Neutrophil (primary cell): ENCODE data around the gene PDRG1.

Source experiments
- H3K27ac ChIP-seq: fragments of 200-600 bp; sonication (generic); 2 replicates; pipeline ENCODE4 v1.5.1; 2016; ENCODE audit warnings: mild to moderate bottlenecking, moderate library complexity
- H3K27me3 ChIP-seq: fragments of 200-600 bp; sonication (generic); 2 replicates; pipeline ENCODE4 v1.6.0; 2016; ENCODE audit warnings: mild to moderate bottlenecking
- H3K36me3 ChIP-seq: fragments of 200-600 bp; sonication (generic); 2 replicates; pipeline ENCODE4 v1.5.1; 2017
- H3K4me1 ChIP-seq, 2 experiments: fragments of 200-600 bp in 1 of 2; sonication (generic) in 1 of 2; 1 replicate in 1 of 2; 2 replicates in 1 of 2; pipeline versions ENCODE4 v1.5.1 to v1.6.1; 2013 to 2016; ENCODE audit warnings: low read depth in 1 of 2, low read length in 1 of 2, mild to moderate bottlenecking in 1 of 2, moderate library complexity in 1 of 2; ENCODE audit not compliant: control insufficient read depth in 1 of 2, insufficient read depth in 1 of 2
- H3K4me3 ChIP-seq, 2 experiments: fragments of 200-600 bp in 1 of 2; sonication (generic) in 1 of 2; 1 replicate in 1 of 2; 2 replicates in 1 of 2; pipeline ENCODE4 v1.5.1; 2013 to 2016; ENCODE audit warnings: low read depth in 1 of 2, low read length in 1 of 2, mild to moderate bottlenecking in 1 of 2, moderate library complexity in 1 of 2
- H3K9me3 ChIP-seq: fragments of 200-600 bp; sonication (generic); 2 replicates; pipeline ENCODE4 v1.5.1; 2016
- TF ChIP-seq, protein P1 (sequence below): fragments of 200-600 bp; sonication (generic); IDR thresholded peaks from 2 replicates; pipeline ENCODE4 v1.5.1; 2016; ENCODE audit warnings: antibody characterized with exemption

The PDRG1 gene

GRCh38 chr20:31945319-31945718, 6.5 kb downstream of the PDRG1 start:
- H3K27me3 ChIP-seq: no peaks in the 10 kb centered on the region
- H3K4me1 ChIP-seq: no peaks in the 10 kb centered on the region
- H3K36me3 ChIP-seq: peaks cover 66% of the 10 kb centered on the region
- no peaks in the 10 kb centered on the region for H3K9me3 ChIP-seq
- no peak overlapping the region for H3K4me3 ChIP-seq
- H3K27ac ChIP-seq: no peak overlapping the region
- TF ChIP-seq, protein P1, sequence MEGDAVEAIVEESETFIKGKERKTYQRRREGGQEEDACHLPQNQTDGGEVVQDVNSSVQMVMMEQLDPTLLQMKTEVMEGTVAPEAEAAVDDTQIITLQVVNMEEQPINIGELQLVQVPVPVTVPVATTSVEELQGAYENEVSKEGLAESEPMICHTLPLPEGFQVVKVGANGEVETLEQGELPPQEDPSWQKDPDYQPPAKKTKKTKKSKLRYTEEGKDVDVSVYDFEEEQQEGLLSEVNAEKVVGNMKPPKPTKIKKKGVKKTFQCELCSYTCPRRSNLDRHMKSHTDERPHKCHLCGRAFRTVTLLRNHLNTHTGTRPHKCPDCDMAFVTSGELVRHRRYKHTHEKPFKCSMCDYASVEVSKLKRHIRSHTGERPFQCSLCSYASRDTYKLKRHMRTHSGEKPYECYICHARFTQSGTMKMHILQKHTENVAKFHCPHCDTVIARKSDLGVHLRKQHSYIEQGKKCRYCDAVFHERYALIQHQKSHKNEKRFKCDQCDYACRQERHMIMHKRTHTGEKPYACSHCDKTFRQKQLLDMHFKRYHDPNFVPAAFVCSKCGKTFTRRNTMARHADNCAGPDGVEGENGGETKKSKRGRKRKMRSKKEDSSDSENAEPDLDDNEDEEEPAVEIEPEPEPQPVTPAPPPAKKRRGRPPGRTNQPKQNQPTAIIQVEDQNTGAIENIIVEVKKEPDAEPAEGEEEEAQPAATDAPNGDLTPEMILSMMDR: no peak

- H3K4me3 ChIP-seq: no peak overlapping the region
- TF ChIP-seq, protein P1: no peak
- H3K36me3 ChIP-seq: peaks cover 55% of the 10 kb centered on the region
- H3K9me3 ChIP-seq: no peaks in the 10 kb centered on the region
- H3K27me3 ChIP-seq: no peaks in the 10 kb centered on the region
- H3K4me1 ChIP-seq: no peaks in the 10 kb centered on the region
- H3K27ac ChIP-seq: no peak overlapping the region
These were observed 8.8 kb downstream of the PDRG1 start for GRCh38 chr20:31943052-31943471.

DNA sequence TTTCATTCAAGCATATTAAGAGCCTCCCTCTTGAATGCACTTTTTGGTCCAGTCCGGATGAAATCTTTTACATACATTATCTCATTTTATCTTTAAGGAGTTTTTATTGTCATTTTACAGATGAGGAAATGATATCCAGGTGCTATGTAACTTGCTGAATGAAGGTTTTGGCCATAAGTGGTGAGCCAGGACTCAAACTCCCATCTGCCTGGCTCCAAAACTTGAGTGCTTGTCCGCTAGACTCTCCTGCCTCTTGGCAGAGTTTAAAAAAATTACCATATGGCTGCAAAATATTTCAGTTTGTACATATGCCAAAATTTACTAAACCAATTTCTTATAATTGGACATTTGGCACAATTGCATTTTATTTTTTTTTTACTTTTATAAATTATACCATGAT, 12.2 kb downstream of the PDRG1 start:
- TF ChIP-seq, protein P1: no peak
- no peaks in the 10 kb centered on the region for H3K27me3 ChIP-seq
- no peak overlapping the region for H3K4me3 ChIP-seq
- H3K4me1 ChIP-seq: no peaks in the 10 kb centered on the region
- H3K27ac ChIP-seq: no peak overlapping the region
- no peaks in the 10 kb centered on the region for H3K9me3 ChIP-seq
- H3K36me3 ChIP-seq: peaks cover 21% of the 10 kb centered on the region

GRCh38 chr20:31937820-31938219, 14.0 kb downstream of the PDRG1 start:
- H3K27ac ChIP-seq: no peak overlapping the region
- no peaks in the 10 kb centered on the region for H3K9me3 ChIP-seq
- no peaks in the 10 kb centered on the region for H3K4me1 ChIP-seq
- H3K4me3 ChIP-seq: no peak overlapping the region
- H3K36me3 ChIP-seq: peaks cover 4% of the 10 kb centered on the region
- TF ChIP-seq, protein P1: no peak
- no peaks in the 10 kb centered on the region for H3K27me3 ChIP-seq

DNA sequence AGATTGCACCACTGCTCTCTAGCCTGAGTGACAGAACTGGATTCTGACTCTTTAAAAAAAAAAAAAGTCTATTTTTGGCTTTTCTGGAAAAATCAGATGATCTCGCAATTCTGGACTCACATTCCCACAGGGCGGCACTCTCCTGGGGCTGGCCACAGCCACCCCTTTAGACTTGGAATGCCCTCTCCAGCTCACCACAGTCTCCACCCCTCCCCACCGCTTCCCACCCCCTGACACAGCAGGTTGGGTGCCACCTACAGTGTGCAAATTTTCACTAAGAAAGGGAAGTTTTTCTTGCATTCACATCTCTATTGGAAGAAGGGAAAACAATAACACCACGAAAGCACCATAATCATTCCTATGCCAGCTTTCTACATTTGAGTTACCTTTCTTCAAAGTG, 15.4 kb downstream of the PDRG1 start:
- Histone ChIP-seq H3K4me1 (no peaks in the 10 kb centered on the region), H3K4me3 (no peak overlapping the region), H3K9me3 (no peaks in the 10 kb centered on the region), H3K27me3 (no peaks in the 10 kb centered on the region), H3K27ac (no peak overlapping the region), H3K36me3 (no peaks in the 10 kb centered on the region)
- TF ChIP-seq, protein P1: no peak
